Karpas-422 (cell line): ENCODE measurements around the gene NFKBIZ. TPM values are rescaled to one million over a fixed set of nuclear protein-coding genes. Genes with fewer than 3 reads are reported as not detected.
A peak's percentile ranks its signal among the peaks of the same experiment; 100 is the strongest.

Source experiments
- DNase-seq: peaks from one replicate; pipeline ENCODE4 v3.0.0-alpha.2; 2015
- H2AFZ ChIP-seq: fragments of 200-600 bp; sonication (generic); 2 replicates; pipeline ENCODE4 v1.6.1; 2014; ENCODE audit warnings: antibody characterized with exemption, low read length, mixed read lengths
- H3K27ac ChIP-seq: fragments of 200-600 bp; sonication (generic); 2 replicates; pipeline ENCODE4 v1.5.1; 2014; ENCODE audit warnings: mild to moderate bottlenecking, low read length, moderate library complexity
- H3K27me3 ChIP-seq: fragments of 200-600 bp; sonication (generic); 2 replicates; pipeline ENCODE4 v1.6.1; 2014; ENCODE audit warnings: low read length, mixed read lengths
- H3K36me3 ChIP-seq: fragments of 200-600 bp; sonication (generic); 2 replicates; pipeline ENCODE4 v1.6.1; 2014; ENCODE audit warnings: low read length, mixed read lengths; ENCODE audit not compliant: insufficient read depth
- H3K4me1 ChIP-seq: fragments of 200-600 bp; sonication (generic); 2 replicates; pipeline ENCODE4 v1.6.1; 2014; ENCODE audit warnings: mild to moderate bottlenecking, low read length, mixed read lengths
- H3K4me2 ChIP-seq: fragments of 200-600 bp; sonication (generic); 2 replicates; pipeline ENCODE4 v1.6.1; 2014; ENCODE audit warnings: low read length, low read depth, mild to moderate bottlenecking; ENCODE audit not compliant: poor library complexity, severe bottlenecking
- H3K4me3 ChIP-seq: fragments of 200-600 bp; sonication (generic); 2 replicates; pipeline ENCODE4 v1.5.1; 2014; ENCODE audit warnings: mild to moderate bottlenecking, antibody characterized with exemption, low read length, mixed read lengths
- H3K79me2 ChIP-seq: fragments of 200-600 bp; sonication (generic); 2 replicates; pipeline ENCODE4 v1.6.1; 2014; ENCODE audit warnings: mild to moderate bottlenecking, low read length, mixed read lengths
- H3K9ac ChIP-seq: fragments of 200-600 bp; sonication (generic); 2 replicates; pipeline ENCODE4 v1.6.0; 2014; ENCODE audit warnings: low read length
- H3K9me2 ChIP-seq: fragments of 200-600 bp; sonication (generic), shearing (Covaris generic); replicated peaks from 2 replicates; pipeline ENCODE4 v1.6.0; 2014; ENCODE audit warnings: mild to moderate bottlenecking, low read length, moderate library complexity; ENCODE audit not compliant: insufficient read depth
- H3K9me3 ChIP-seq: fragments of 300-700, 200-600 bp; sonication (generic); 2 replicates; pipeline ENCODE4 v1.6.1; 2014; ENCODE audit warnings: low read length, mixed read lengths
- H4K20me1 ChIP-seq: fragments of 200-600 bp; sonication (generic); 2 replicates; pipeline ENCODE4 v1.6.1; 2014; ENCODE audit warnings: mild to moderate bottlenecking, antibody characterized with exemption, low read length, low read depth; ENCODE audit not compliant: insufficient read depth
- total RNA-seq: library from RNA; depleted of rRNA; stranded (reverse); fragments of >200 nt; shearing (Covaris generic); gene quantifications from 2 replicates; pipeline ENCODE4 v1.2.3, GENCODE V29; 2014; ENCODE audit warnings: low replicate concordance

The NFKBIZ gene
- total RNA-seq, 1 experiment from 2014 or later, result 6.3 TPM

DNA sequence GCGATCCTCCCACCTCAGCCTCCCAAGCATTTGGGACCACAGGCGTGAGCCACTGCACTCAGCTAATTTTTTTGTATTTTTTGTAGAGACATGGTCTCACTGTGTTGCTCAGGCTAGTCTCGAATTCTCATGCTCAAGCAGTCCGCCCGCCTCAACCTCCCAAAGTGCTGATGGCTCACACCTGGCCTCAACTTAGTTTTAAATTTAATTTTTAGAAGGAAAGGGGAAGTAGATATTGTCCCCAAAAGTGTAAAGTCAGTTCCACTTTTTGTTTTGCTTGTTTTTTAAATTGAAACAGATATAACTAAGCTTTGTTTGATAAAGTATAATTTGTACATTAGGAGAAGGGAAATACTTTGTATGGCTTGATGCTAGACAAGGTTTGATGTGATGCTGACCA, 31.3 kb upstream of the NFKBIZ start:
- Histone ChIP-seq H3K27ac (no peak overlapping the region), H3K79me2 (no peaks in the 10 kb centered on the region), H2AFZ (no peak overlapping the region), H3K9ac (no peak overlapping the region), H3K4me1 (no peaks in the 10 kb centered on the region), H3K27me3 (no peaks in the 10 kb centered on the region), H3K9me2 (no peaks in the 10 kb centered on the region), H3K36me3 (peaks cover 16% of the 10 kb centered on the region; the same call in 1 of the 2 replicates), H4K20me1 (no peaks in the 10 kb centered on the region), H3K4me3 (no peak overlapping the region), H3K9me3 (no peaks in the 10 kb centered on the region), H3K4me2 (no peak overlapping the region)
- DNase-seq, result no peak

DNA sequence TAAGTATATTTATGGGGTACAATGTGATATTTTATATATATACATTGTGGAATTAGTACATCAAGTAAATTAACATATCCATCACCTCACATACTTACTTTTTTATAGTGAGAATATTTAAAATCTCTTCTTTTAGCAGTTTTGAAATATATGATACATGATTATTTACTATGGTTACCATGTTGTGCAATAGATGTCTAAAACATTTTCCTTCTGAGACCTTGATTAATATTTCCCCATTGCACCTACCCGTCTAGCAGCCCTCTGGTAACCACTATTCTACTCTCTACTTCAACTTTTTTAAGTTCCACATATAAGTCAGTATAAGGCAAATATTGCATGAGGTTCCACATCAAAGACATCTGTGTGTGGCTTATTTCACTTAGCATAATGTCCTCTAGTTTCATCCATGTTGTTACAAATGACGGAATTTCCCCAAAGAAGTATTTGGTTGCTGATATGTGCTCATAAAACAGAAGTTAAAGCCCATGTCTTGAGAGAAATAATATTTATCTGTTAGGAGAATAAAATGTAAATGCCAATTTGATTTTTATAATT, 29.6 kb upstream of the NFKBIZ start:
- Histone ChIP-seq H3K9ac (no peak overlapping the region), H3K4me3 (no peak overlapping the region), H3K36me3 (peaks cover 16% of the 10 kb centered on the region; the same call in 1 of the 2 replicates), H3K9me3 (no peaks in the 10 kb centered on the region), H4K20me1 (no peaks in the 10 kb centered on the region), H3K4me2 (no peak overlapping the region), H3K4me1 (no peaks in the 10 kb centered on the region), H2AFZ (no peak overlapping the region), H3K9me2 (no peaks in the 10 kb centered on the region), H3K79me2 (no peaks in the 10 kb centered on the region), H3K27ac (no peak overlapping the region), H3K27me3 (no peaks in the 10 kb centered on the region)
- DNase-seq, result no peak

DNA sequence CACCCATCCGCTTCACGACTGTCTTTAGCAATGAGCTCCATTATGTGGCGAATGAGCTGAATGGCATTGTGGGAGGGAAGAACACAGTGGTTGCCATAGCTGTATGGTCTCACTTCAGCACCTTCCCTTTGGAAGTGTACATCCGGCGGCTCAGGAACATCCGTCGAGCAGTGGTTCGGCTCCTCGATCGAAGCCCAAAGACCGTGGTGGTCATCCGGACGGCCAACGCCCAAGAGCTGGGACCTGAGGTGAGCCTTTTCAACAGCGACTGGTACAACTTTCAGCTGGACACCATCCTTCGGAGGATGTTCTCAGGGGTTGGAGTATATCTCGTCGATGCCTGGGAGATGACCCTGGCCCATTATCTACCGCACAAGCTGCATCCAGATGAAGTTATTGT, 27.8 kb upstream of the NFKBIZ start:
- Histone ChIP-seq H3K4me2 (no peak overlapping the region), H2AFZ (no peak overlapping the region), H3K9ac (no peak overlapping the region)

DNA sequence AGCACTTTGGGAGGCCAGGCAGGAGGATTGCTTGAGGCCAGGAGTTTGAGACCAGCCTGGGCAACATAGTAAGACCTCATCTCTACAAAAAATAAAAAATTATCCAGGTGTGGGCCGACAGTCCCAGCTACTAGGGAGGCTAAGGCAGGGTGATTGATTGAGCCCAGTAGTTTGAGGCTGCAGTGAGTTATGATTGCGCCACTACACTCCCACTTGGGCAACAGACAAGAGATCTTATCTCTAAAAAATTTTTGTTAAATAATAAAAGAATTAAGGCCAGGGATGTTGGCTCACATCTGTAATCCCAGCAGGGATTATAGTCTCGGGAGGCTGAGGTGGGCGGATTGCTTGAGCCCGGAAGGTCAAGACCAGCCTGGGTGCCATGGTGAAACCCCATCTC, 25.8 kb upstream of the NFKBIZ start:
- Histone ChIP-seq H3K36me3 (peaks cover 8% of the 10 kb centered on the region; the same call in 1 of the 2 replicates), H3K4me2 (no peak overlapping the region), H3K9ac (no peak overlapping the region), H3K4me1 (peaks cover 29% of the 10 kb centered on the region), H2AFZ (no peak overlapping the region), H3K9me2 (no peaks in the 10 kb centered on the region), H3K27me3 (no peaks in the 10 kb centered on the region), H3K9me3 (no peaks in the 10 kb centered on the region), H3K79me2 (no peaks in the 10 kb centered on the region), H4K20me1 (no peaks in the 10 kb centered on the region), H3K27ac (no peak overlapping the region), H3K4me3 (no peak overlapping the region)
- no peak for DNase-seq

More for the DNA sequence above, 27.8 kb upstream of the NFKBIZ start:
- Histone ChIP-seq H3K9me3 (no peaks in the 10 kb centered on the region), H3K9me2 (no peaks in the 10 kb centered on the region), H3K36me3 (peaks cover 16% of the 10 kb centered on the region; the same call in 1 of the 2 replicates), H3K27ac (no peak overlapping the region), H3K4me3 (no peak overlapping the region), H4K20me1 (no peaks in the 10 kb centered on the region), H3K79me2 (no peaks in the 10 kb centered on the region), H3K27me3 (no peaks in the 10 kb centered on the region), H3K4me1 (peaks cover 12% of the 10 kb centered on the region)
- DNase-seq, result no peak

DNA sequence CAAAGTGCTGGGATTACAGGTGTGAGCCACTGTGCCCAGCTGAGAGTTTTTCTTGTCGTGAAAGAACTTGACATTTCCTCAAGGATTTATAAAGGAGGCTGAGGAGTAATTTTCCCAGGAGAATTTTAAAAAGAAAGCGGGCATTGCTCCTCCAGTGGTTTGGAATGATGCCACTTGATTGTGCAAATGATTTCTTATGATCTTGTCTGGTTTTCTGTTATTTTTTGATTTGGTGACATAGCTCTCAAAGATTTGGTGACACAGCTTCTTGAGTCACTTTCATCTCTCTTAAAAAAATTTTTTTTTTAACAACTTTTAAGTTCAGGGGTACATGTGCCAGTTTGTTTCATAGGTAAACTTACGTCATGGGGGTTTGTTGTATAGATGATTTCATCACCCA, 24.6 kb upstream of the NFKBIZ start:
- Histone ChIP-seq H3K9me3 (no peaks in the 10 kb centered on the region), H2AFZ (no peak overlapping the region), H3K27me3 (no peaks in the 10 kb centered on the region), H3K4me3 (no peak overlapping the region), H3K9ac (no peak overlapping the region), H3K4me2 (no peak overlapping the region), H3K4me1 (peaks cover 40% of the 10 kb centered on the region), H4K20me1 (no peaks in the 10 kb centered on the region), H3K27ac (no peak overlapping the region), H3K36me3 (peaks cover 8% of the 10 kb centered on the region; the same call in 1 of the 2 replicates), H3K9me2 (no peaks in the 10 kb centered on the region), H3K79me2 (no peaks in the 10 kb centered on the region)
- DNase-seq, result no peak

DNA sequence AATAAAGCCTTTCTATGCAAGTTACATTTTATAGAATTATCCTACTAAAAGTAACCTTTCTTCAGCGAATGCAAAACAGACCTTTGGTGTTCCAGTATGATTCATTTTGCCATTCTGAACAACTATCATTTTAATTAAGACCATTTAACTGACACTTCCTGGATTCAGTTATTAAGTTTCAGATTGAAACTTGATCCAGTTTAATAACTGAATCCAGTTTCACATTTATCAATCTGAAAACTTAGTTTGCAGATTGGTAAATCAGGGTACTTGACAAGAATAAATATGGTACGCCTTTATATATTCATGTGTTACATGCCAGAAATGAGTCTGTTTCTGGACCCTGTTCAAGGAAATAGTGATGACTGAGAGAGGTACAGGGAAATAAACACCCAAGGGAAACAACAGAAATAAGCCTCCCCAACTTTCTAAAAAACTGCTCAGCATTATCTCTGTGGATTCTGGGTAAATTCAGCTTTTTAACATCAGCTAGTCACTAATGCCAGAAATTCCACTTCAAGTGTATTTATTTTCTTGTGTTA, 23.3 kb upstream of the NFKBIZ start:
- Histone ChIP-seq H2AFZ (no peak overlapping the region), H3K79me2 (no peaks in the 10 kb centered on the region), H3K4me3 (no peak overlapping the region), H3K4me1 (peaks cover 40% of the 10 kb centered on the region), H3K9ac (no peak overlapping the region), H3K9me2 (no peaks in the 10 kb centered on the region), H4K20me1 (no peaks in the 10 kb centered on the region), H3K36me3 (peaks cover 8% of the 10 kb centered on the region; the same call in 1 of the 2 replicates), H3K27me3 (no peaks in the 10 kb centered on the region), H3K27ac (no peak overlapping the region), H3K9me3 (no peaks in the 10 kb centered on the region), H3K4me2 (peak overlapping the region; percentile 17)
- DNase-seq, result no peak

DNA sequence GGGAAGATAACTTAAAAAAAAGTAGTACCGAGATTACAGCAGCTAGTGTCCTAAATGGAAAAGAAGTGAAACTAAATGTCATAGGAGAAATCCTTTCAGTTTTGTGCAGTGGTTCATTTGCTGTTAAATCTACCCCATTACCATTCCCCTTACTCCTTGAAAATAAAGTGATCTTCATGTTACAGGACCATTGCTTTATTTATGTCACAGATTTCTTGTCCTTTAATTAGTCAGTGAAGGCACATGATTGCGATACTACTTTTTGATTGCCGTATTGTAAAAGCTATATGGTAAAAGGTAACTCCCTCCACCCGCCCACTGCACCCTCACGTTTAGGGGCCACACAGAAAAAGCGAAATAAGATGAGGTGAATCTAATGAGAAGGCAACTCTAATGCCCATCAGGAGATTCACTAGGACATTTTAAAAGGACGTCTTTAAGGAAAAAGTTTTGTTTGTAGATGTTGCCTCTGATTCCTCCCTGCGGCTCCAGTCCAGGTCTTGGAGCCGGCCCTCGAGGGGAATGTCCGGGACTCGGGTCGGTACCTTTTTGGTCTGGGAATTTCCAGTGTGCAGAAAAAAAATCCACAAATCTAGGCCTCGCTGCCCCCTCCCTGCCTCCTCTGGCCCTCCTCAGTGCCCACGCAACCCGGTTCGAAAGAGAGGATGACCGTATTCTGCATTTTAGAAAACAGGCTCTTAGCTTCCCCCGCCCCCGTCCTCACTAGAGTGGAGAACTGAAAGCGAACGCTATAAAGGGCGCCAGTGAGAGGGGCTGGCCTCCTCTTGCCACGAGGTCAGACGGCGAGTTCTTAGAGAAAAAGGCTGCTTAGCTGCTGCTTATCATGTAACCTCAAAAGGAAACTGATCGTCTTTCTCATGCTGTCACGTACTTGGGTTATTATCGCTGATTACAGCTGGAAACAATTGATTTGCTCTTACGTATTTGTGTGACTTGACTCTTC, 21.8 kb upstream of the NFKBIZ start:
- Histone ChIP-seq H3K9me3 (no peaks in the 10 kb centered on the region), H2AFZ (peak overlapping the region; percentile 95), H3K9me2 (no peaks in the 10 kb centered on the region), H3K79me2 (no peaks in the 10 kb centered on the region), H4K20me1 (no peaks in the 10 kb centered on the region), H3K36me3 (no peaks in the 10 kb centered on the region), H3K4me1 (peaks cover 40% of the 10 kb centered on the region), H3K27ac (peak overlapping the region; percentile 48), H3K4me2 (peak overlapping the region; percentile 96), H3K4me3 (peak overlapping the region; percentile 70), H3K27me3 (no peaks in the 10 kb centered on the region), H3K9ac (peak overlapping the region; percentile 74)
- peak; percentile 90 for DNase-seq

DNA sequence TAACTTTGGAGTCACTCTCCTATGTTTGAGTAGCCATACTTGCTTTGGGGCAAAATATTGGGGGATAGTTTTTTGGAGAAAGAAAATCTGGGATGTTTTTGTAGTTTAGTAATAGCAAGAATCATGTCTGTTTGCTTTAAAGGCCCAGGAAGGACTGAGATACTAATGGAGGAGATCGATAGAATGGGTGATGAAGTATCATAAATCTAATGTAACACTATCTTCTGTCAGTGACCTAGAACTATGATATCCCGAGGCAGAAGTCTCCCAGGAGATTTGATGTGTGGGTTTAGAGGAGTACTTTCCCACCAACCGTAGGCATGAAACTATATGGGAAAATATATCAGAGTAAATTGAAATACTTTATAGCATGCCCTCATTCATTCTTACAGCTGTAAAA, 21.0 kb upstream of the NFKBIZ start:
- Histone ChIP-seq H3K9ac (peak overlapping the region; percentile 74), H3K9me3 (no peaks in the 10 kb centered on the region), H3K27me3 (no peaks in the 10 kb centered on the region), H4K20me1 (no peaks in the 10 kb centered on the region), H3K4me3 (peak overlapping the region; percentile 70), H3K36me3 (no peaks in the 10 kb centered on the region), H3K4me2 (peak overlapping the region; percentile 96), H2AFZ (no peak overlapping the region), H3K27ac (peak overlapping the region; percentile 48; the same call in 1 of the 2 replicates), H3K9me2 (no peaks in the 10 kb centered on the region), H3K79me2 (no peaks in the 10 kb centered on the region), H3K4me1 (peaks cover 40% of the 10 kb centered on the region)
- DNase-seq, result no peak
